Stimulated activated CD8-positive, alpha-beta memory T cell treated with anti-CD3 and anti-CD28 coated beads, Interleukin-7, amount 100 ng/mL, for 1 hour (primary cell): Measurements from ENCODE around the gene NAALADL2.
"Not testable (repeated sequence)": the region's sequence is repeated elsewhere in the genome, so short reads cannot be mapped to it uniquely, and the experiment has no call there.

Experiments
- DNase-seq, 2 donors: peaks; one replicate each; pipeline ENCODE4 v3.0.0-alpha.2; 2020; ENCODE audit warnings: low read depth in 2 of 2

NAALADL2 gene

GRCh38 chr3:175073219-175073905, 214.2 kb downstream of the NAALADL2 start:
- no peak for DNase-seq

GRCh38 chr3:175075269-175075668, 216.1 kb downstream of the NAALADL2 start:
- no peak for DNase-seq

- no peak for DNase-seq
These were observed 218.1 kb downstream of the NAALADL2 start for GRCh38 chr3:175077216-175077615.

GRCh38 chr3:175082631-175083030, 223.5 kb downstream of the NAALADL2 start:
- DNase-seq, result no peak

- not testable (repeated sequence) for DNase-seq
These were observed 228.0 kb downstream of the NAALADL2 start for GRCh38 chr3:175087128-175087527.

GRCh38 chr3:175088766-175089380, 229.7 kb downstream of the NAALADL2 start:
- DNase-seq, result no peak

- no peak for DNase-seq
These were observed 232.4 kb downstream of the NAALADL2 start for GRCh38 chr3:175091426-175092114.

- DNase-seq, result no peak
These were observed 234.6 kb downstream of the NAALADL2 start for GRCh38 chr3:175093748-175094147.

- DNase-seq, result no peak
These were observed 235.2 kb downstream of the NAALADL2 start for GRCh38 chr3:175094344-175094743.

- DNase-seq, result no peak
These were observed 239.5 kb downstream of the NAALADL2 start for GRCh38 chr3:175098644-175099043.

GRCh38 chr3:175102161-175102560, 243.0 kb downstream of the NAALADL2 start:
- DNase-seq, result no peak

GRCh38 chr3:175103298-175103697, 244.2 kb downstream of the NAALADL2 start:
- DNase-seq, result no peak

GRCh38 chr3:175105066-175105465, 245.9 kb downstream of the NAALADL2 start:
- DNase-seq, result no peak

- DNase-seq, result no peak
These were observed 248.1 kb downstream of the NAALADL2 start for GRCh38 chr3:175107231-175107630.

- DNase-seq, result no peak
These were observed 248.9 kb downstream of the NAALADL2 start for GRCh38 chr3:175107995-175108394.

- DNase-seq, result no peak
These were observed 249.5 kb downstream of the NAALADL2 start for GRCh38 chr3:175108613-175109151.

GRCh38 chr3:175111036-175111435, 251.9 kb downstream of the NAALADL2 start:
- no peak for DNase-seq

GRCh38 chr3:175118382-175118941, 259.3 kb downstream of the NAALADL2 start:
- no peak for DNase-seq

- DNase-seq, result no peak
These were observed 262.1 kb downstream of the NAALADL2 start for GRCh38 chr3:175121225-175121624.

GRCh38 chr3:175127075-175127662, 268.0 kb downstream of the NAALADL2 start:
- DNase-seq, result no peak

- DNase-seq, result no peak
These were observed 270.0 kb downstream of the NAALADL2 start for GRCh38 chr3:175129126-175129525.

- no peak for DNase-seq
These were observed 270.4 kb downstream of the NAALADL2 start for GRCh38 chr3:175129571-175129970.
